ENCODE measurements around the gene P2RY2. TPM values are rescaled to one million over a fixed set of nuclear protein-coding genes. Genes with fewer than 3 reads are reported as not detected.
"Not testable (repeated sequence)": the region's sequence is repeated elsewhere in the genome, so short reads cannot be mapped to it uniquely, and the experiment has no call there.

P2RY2 gene
- total RNA-seq, 1 experiment from 2014 or later = not detected

DNA sequence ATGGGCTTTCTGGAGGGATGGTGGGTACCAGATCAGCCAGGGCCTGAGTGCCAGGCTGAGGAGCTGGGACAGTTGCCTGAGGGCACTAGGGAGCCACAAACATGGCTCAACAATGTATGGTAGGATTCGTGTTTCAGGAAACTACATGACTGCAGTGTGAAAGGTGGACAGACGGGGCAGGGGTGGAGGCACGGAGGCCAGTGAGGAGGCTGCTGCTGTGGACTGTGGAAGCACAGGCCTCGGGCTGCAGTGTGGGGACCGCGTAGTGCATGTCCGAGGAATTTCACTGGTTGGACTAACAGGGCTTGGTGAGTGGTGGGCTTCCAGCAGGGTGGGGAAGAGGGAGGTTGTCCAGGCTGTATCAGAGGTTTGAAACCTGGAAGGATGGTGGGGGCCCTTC lies 7.8 kb downstream of the P2RY2 start:
- no peak for DNase-seq (ENCODE audit: extremely low read depth, low read depth)

DNA sequence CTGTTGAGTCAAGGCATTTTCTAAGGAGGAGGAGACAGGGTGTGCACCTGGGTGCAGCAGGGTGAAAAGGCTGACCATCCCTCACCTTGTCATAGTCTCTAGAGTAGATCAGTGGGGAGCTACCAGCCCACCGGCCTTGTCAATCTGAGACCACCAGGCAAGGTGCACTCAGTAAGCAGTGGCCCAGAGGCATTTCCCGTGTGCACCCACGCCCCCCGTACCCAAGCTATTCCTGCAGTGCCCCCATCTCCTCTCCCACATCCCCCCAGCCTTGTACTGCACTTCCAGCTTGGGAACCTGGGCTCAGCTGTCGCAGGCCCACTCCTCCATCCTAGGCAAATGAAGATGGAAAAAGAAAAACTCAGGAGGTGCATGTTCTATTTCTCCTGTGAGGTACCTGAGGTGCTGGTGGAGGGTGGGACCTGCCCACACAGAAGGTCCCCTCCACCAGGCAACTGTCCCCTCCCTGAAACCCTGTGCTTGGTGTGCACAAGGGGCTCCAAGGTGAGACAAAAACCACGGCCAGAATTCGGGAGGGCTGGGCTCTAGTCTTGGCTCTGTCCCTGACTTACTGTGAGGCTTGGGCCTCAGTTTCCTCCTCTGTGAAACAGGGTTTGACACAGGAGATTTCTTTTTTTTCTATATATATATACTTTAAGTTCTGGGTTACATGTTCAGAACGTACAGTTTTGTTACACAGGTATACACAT lies 8.4 kb downstream of the P2RY2 start:
- no peak for DNase-seq (ENCODE audit: extremely low read depth, low read depth)

DNA sequence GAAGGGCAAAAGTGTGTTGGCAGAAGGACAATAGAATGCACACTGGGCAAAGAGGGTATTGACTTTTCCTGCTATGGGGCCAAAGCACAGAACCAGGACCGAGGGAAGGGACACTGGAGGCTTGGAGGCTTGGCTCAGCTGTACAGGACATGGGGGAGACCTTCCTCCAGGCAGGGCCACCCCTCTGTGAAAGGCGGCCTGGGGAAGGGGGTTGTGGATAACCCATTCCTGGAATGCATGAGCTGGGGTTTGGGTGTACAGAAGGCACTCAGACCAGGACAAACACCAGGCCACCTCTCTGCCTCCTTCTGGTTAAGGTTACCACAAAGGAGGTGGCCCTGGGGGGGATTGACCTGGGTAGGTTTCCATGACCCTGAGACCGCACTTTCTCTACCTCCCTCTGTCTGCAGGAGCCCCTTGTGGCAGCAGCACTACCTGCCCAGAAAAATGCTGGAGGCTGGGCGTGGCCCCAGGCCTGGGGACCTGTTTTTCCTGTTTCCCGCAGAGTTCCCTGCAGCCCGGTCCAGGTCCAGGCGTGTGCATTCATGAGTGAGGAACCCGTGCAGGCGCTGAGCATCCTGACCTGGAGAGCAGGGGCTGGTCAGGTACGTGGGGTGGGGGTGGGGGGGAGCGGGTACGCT lies 9.6 kb downstream of the P2RY2 start:
- no peak for DNase-seq (ENCODE audit: extremely low read depth, low read depth)

DNA sequence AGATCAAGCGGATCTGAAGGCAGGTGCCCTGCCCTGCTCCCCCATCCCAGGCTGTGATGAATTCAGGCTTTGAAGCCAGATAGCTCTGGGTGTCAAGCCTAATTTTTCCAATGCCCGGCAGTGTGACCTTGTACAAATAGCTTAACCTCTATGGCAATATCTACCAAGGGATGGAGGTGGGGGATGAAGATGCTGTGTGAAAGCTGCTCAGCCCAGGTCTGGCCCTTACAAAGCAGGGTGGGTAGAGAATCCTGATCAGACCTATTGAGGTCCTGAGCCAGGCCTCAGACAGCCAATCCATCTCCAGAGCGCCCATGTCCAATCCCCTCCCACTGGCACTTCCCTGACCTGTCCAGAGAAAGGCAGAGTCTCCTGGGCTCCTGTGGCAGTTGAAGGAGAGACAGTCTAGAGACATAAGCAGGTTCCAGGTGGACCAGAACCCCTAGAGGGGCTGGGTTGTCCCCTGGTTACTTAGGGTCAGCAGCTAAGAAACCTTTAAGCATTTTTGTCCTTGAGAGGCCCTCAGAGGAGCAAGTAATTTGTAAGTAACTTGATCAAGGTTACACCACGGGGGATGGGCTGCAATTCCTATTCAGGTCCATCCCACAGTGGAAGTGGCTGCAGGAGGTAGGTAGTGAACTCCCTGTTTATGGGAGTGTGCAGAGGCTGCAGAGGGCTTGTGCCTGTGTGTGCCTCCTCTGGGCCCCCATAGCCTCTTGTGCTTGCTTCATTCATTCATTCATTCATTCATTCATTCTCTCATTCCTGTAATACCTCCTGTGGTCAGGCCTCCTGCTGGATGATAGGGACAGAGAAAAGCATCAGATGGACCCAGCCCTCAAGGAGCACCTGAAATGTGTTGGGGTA lies 10.4 kb downstream of the P2RY2 start:
- DNase-seq (ENCODE audit: extremely low read depth, low read depth) = no peak

DNA sequence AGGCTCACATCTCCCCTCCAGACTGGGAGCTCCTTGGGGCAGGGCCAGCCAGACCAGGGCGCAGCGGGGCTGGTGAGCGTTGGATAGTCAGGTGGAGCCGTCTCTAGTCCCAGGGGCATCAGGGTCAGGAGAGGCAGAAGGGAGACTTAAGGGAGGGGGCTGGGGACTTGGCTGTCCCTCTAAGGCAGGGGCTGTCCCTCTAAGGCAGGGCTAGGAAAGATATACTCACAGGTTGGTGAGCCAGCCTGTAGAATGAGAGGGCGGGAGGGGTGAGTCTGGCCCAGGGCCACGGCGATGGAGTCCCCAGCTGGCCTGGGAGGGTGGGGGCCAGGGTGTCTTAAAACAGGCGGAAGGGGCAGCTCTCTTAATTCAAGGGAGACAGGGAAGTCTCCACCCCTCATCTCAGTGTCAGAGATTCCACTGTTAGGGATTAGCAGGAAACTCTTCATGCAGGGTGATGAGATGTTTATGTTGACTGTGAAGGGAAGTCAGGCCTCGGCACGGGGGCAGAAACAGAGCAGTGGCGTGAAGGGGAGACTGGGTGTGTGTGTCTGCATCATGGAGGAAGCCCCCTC lies 11.3 kb downstream of the P2RY2 start:
- no peak for DNase-seq (ENCODE audit: extremely low read depth, low read depth)

DNA sequence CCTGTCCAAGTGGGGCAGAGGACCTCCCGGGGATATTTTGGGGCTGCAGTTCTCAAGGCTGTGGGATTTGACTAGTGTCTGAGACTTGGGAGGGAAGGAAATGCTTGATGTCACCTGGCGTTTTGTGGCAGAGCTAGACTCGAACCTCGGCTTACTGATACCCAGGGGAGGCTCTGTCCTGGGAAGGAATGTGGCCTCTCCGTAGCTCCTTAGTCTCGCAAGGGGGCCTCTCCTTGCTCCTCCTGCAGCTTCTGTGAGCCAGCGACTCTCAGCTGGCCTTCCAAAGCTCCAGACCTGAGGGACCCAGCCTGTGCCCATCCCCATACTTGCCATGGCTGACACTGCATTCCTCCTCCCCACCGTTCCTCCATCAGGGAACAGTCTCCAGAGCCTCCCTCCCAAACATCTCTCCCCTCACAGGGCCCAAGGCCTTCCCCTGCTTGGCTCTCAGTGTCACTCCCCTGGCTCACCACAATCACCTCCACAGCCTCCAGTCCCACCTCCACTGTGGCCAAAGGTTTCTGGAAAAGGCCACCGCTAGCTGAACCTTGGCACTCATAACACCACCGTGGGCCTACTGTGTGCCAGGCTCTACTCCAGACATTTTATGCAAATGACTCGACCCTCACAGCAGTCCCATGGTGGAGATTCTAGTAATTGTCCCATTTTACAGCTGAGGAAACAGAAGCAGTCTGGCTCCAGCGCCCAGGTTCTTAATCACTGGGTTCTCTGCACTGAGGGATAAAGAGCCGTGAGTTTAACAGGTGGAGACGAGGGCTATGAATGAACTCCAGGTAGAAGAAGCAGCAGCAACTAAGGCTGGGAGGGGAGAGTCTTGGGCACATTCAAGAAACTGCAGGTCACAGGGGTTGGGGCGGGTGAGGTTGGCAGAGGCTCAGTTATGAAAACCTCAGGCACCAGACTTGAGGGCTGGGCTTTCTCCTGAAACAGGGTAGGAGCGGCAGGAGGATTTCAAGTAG lies 12.1 kb downstream of the P2RY2 start:
- DNase-seq (ENCODE audit: extremely low read depth, low read depth) = no peak

DNA sequence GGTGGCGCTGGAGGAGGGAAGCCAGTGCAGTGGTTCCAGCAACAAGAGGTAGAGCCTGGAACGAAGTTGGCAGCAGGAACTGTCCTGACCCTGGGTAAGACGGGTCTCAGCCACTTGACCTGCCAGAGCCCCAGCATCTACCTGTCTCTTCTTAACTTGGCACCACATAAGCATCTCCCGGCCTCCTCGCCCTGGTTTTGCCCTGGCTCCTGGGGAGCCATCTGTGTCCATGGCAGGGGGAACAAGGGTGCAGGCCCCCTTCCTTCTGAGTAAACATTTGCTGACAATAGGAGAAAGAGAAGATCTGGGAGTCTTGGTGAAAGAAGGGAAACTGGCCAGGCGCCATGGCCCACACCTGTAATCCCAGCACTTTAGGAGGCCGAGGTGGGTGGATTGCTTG lies 12.8 kb downstream of the P2RY2 start:
- no peak for DNase-seq (ENCODE audit: extremely low read depth, low read depth)

DNA sequence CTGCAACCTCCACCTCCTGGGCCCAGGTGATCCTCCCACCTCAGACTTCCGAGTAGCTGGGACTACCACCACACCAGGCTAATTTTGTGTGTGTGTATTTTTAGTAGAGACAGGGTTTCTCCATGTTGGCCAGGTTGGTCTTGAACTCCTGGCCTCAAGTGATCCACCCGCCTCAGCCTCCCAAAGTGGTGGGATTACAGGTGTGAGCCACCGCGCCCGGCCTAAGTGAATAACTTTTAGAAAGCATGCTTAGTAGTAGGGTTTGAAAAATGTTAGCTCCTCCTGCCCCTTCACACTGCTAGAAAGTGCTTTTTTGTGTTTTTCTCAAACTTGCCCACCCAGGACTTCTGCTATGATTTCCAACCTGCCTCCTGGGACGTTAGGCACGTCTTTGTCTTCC lies 14.4 kb downstream of the P2RY2 start:
- not testable (repeated sequence) for DNase-seq (ENCODE audit: extremely low read depth, low read depth)

DNA sequence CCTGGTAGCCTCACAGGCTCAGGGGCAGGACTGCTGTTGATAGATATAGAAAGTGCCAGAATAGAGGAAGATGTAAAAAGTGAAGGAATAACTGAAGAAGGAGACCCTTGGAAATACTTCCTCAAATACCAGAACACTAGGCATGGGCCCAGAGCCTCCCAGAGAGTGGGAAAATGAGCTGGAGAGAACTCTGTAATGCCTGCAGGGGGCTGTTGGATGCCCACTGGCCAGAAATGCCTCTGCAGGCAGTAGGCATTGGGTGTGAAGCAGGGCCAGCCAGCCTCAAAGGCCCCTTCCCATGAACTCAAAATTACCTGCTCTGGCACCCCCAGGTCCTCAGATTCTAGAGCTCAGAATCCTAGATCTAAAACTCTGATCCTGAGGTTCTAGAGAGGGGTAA lies 15.1 kb downstream of the P2RY2 start:
- DNase-seq (ENCODE audit: extremely low read depth, low read depth) = no peak

DNA sequence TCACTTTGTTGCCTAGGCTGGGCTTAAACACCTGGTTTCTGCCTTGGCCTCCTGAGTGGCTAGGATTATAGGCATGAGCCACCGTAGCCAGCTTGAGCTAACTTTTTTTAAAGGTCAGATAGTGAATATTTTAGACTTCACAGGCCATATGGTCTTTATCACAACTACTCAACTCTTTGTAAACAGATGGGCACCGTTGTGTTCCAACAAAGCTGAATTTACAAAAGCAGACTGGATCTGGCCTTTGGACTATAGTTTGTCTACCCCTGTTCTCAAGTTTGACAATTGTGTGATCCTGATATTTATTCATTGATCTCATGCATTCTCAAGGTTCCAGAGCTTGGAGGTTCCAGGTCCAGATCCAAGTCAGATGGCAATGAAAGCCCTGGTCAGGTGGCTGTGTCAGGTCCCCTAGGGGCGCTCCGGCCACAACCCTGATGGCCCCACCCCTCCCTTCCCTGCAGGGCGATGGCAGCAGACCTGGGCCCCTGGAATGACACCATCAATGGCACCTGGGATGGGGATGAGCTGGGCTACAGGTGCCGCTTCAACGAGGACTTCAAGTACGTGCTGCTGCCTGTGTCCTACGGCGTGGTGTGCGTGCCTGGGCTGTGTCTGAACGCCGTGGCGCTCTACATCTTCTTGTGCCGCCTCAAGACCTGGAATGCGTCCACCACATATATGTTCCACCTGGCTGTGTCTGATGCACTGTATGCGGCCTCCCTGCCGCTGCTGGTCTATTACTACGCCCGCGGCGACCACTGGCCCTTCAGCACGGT lies 15.8 kb downstream of the P2RY2 start:
- DNase-seq (ENCODE audit: extremely low read depth, low read depth) = no peak

DNA sequence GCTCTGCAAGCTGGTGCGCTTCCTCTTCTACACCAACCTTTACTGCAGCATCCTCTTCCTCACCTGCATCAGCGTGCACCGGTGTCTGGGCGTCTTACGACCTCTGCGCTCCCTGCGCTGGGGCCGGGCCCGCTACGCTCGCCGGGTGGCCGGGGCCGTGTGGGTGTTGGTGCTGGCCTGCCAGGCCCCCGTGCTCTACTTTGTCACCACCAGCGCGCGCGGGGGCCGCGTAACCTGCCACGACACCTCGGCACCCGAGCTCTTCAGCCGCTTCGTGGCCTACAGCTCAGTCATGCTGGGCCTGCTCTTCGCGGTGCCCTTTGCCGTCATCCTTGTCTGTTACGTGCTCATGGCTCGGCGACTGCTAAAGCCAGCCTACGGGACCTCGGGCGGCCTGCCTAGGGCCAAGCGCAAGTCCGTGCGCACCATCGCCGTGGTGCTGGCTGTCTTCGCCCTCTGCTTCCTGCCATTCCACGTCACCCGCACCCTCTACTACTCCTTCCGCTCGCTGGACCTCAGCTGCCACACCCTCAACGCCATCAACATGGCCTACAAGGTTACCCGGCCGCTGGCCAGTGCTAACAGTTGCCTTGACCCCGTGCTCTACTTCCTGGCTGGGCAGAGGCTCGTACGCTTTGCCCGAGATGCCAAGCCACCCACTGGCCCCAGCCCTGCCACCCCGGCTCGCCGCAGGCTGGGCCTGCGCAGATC lies 16.5 kb downstream of the P2RY2 start:
- no peak for DNase-seq (ENCODE audit: extremely low read depth, low read depth)

DNA sequence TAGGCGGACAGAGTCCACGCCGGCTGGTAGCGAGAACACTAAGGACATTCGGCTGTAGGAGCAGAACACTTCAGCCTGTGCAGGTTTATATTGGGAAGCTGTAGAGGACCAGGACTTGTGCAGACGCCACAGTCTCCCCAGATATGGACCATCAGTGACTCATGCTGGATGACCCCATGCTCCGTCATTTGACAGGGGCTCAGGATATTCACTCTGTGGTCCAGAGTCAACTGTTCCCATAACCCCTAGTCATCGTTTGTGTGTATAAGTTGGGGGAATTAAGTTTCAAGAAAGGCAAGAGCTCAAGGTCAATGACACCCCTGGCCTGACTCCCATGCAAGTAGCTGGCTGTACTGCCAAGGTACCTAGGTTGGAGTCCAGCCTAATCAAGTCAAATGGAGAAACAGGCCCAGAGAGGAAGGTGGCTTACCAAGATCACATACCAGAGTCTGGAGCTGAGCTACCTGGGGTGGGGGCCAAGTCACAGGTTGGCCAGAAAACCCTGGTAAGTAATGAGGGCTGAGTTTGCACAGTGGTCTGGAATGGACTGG lies 17.2 kb downstream of the P2RY2 start:
- no peak for DNase-seq (ENCODE audit: extremely low read depth, low read depth)

DNA sequence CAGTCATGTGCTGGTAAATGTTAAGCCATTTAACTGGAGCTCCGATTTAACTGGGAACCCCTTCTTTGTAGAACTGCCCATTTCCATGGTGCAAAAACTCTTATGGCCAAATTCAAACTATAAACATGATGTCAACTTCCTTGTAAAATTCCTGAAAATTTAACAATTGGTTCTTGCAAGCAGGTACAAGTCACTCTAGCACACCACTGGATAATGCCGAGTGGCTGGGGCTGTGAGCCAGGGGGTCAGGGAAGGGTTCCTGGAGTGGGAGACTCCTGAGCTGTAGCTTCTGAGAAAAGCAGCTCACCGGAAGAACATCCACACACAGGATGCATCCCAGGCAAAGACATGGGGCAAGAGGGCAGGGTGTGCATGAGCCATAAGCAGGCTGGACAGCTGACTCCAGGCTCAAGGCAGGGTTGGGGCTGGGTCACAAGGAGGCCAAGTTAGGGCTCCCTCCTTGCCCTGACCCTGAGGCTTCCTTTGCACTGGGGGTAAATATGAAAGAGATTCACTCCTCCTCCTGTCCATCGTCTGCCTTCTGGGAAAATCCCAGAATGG lies 18.2 kb downstream of the P2RY2 start:
- no peak for DNase-seq (ENCODE audit: extremely low read depth, low read depth)

DNA sequence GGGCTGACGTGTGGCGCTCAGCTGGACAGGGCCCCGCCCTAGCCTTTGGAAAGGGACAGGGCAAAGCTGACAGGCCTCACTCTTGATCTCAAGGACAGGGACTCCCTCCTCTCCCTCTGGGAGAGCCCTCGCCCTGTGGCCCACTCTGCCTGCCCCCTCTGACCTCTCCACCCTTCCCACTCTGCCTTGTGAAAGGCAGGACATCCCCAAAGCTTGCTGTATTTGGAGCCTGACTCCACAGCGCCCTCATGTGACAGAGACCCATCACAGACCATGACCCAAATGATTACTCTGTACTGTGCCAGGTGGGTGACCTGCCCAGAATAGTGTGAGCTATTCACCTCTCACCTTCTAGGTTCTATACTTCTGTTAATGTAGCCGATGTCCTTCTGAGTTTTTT lies 18.8 kb downstream of the P2RY2 start:
- peak; percentile 18 for DNase-seq (ENCODE audit: extremely low read depth, low read depth)

DNA sequence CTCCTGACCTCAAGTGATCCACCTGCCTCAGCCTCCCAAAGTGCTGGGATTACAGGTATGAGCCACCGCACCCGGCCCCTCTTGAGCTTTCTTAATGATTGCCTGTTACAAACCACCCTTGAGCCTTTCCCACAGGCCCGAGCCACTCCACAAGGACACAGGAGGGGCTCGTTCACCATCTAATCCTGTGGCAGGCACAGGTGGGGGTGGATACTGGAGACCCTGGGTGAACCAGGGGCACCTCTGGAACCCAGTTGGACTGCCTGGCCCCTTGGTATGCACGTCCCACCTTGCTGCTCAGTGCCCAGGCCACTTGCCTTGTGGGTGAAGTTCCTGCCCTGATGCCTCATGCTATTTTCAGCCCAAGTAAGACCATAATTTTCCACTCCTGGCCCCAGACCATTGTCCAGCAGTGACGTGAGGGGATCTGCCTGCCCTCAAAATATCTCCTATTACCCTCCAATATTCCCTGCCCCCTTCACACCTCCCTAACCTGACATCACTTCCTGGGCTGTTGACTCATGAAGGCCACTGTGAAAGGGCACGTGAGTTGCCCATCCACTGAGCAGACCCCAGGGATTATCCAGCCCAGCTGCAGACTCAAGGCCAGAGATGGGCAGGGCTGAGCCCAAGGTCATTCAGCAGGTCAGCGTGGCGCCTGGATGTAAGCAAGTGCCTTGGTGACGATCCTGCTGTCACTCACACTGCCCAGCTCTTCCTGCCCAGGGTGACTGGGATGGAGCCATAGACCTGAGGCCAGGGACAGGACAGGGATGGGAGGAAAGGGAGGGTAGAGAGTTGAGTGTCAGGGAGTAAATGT lies 19.6 kb downstream of the P2RY2 start:
- no peak for DNase-seq (ENCODE audit: extremely low read depth, low read depth)

DNA sequence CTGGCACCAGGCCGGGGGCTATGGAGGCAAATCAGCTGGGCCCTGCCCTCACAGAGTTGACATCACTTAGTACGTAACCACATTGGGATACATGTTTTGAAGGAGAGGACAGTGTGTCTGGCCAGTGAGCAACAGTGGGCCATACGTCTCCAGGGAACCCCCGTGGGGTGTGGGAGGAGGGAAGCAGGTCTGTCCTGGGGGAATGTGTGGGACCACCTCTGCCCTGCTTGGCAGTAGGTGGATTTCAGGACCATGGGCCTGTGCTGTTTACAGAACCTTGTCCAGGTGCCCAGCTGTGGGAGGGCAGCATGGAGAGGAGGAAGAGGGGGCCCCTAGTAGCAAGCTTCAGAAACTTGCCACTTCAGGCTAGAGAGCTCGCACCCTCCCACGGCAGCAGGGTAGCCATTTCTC lies 21.0 kb downstream of the P2RY2 start:
- no peak for DNase-seq (ENCODE audit: extremely low read depth, low read depth)

DNA sequence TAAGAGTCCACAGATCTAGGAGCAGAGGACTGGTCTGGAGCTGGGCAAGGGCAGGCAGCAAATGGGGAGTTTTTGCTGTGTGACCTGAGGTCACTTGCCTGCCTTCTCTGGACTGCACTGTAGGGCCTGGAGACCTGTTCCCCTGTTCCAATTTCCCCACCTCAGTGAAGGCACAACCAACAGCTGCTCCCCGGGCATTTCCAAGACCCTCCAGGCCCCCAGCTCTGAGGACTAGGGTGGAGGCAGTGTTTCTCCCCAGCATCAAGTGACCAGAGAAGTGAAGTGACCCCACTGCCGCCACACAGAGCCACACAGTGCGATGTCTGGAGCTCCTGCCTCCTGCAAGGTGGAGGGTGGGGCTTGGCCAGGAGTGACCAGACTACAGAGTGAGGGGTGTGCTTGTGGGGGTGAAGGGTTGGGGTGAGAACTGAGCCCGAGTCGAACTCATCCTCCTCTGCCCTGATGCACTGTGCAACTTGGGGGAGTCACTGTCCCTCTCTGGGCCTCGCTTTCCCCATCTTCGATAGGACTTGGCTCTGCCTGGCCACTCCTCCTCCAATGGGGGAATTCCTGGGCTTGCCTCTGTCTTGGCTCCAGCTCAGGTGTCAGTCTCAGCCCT lies 21.6 kb downstream of the P2RY2 start:
- no peak for DNase-seq (ENCODE audit: extremely low read depth, low read depth)

Measured in NCI-H460 (cell line).